GM20431 (cell line): ENCODE data around the gene LIMS2.

Experiments
- in situ Hi-C: fragments of 300-500 bp; cut with MseI, MboI; formaldehyde crosslinking; loops from one replicate; pipeline ENCODE4 v1.15.0; 2020; ENCODE audit warnings: low sequenced_read_pairs; ENCODE audit not compliant: unreplicated experiment

The LIMS2 gene

DNA sequence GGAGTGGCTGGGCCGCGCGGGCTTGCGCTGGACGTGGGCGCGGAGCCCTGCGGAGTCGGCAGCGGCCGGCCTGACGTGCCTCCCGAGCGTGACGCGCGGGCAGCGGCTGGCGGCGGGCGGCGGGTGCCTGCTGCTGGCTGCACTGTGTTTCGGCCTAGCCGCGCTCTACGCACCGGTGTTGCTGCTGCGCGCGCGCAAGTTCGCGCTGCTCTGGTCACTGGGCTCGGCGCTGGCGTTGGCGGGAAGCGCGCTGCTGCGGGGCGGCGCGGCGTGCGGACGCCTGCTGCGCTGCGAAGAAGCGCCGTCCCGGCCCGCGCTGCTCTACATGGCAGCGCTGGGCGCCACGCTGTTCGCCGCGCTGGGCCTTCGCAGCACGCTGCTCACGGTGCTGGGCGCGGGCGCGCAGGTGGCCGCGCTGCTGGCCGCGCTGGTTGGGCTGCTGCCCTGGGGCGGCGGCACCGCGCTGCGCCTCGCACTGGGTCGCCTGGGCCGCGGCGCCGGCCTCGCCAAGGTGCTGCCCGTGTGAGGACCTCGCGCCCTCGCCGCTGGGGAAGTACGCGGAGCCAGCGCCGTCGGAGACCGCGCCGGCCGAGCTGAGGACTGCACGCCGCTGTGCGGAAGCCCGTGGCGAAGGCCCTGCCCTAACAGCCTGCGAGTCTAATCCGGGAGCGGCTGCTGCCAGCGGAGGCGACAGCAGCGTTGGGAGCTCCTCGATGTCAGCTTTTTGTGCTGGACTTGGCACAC, 26.5 kb upstream of the LIMS2 start:
- in situ Hi-C loops: no loop called here

- in situ Hi-C loops: no loop called here
Measured at GRCh38 chr2:127701193-127701650, 25.9 kb upstream of the LIMS2 start, which contains the start of gene SFT2D3. Gene SFT2D3, plus strand, starts transcription at chr2:127701497. Its CDS starts 32 bp downstream, at chr2:127701529.

GRCh38 chr2:127700527-127701192, 25.3 kb upstream of the LIMS2 start:
- in situ Hi-C loops: no loop called here

- in situ Hi-C loops: no loop called here
Measured at GRCh38 chr2:127698553-127699355, 23.4 kb upstream of the LIMS2 start.

- in situ Hi-C loops: no loop called here
Measured at GRCh38 chr2:127697482-127698180, 22.3 kb upstream of the LIMS2 start.

DNA sequence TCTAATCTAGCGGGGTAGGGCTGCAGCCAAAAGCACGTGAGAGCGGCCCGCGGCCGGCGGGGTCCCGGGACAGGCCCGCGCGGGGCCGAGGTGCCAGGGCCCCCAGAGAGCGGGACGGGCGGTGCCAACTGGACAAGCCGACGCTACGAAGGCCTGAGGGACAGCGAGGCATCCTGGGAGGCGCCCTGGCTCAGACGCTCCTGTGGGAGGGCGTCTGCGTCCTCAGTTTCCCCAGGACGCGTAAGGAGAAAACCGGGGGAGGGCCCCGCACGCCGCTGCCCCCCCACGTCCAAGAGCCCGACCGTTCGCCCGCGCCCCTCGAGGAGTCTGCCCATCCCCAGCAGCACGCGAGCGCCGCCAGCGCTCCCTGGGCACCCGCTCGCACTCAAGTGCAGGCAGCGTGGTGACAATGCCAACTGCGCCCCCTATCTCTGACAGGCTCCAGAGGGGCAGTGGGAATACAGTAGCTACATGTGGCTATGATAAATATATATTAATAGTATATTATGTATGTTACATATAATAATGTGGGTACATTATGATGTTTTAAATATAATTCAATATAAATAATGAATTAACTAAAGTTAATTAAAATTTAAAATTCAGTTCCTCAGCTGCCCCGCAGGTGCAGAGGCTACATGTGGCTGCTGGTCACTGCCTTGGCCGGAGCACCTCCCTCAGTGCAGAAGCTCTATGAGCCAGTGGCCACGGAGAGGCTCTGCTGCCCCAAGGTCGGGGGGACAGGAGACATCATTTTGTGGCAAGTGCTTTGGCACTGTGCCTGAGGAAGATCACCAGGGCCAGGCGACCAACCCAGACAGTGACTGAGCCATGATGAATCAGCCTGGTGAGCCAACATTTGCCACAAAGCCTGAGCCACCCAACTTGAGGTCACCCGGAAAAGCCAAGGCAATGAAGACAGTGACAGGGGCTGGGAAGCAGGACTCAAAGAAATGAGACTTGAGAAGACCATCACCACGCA, 20.5 kb upstream of the LIMS2 start:
- in situ Hi-C loops: no loop called here

DNA sequence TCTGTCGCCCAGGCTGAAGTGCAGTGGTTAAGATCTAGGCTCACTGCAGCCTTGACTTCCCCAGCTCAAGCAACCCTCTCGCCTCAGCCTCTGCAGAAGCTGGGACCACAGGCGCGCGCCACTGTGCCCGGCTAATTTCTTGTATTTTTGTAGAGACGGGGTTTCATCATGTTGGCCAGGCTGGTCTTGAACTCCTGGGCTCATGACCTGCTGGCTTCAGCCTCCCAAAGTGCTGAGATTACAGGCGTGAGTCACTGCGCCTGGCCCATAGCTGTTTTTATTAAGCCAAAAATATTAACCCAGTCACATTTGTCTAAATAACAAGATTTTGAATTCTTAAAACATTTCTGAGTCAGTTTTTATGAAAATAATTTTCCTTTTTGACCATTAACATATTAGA, 19.7 kb upstream of the LIMS2 start:
- in situ Hi-C loops: no loop called here

GRCh38 chr2:127690696-127691095, 15.4 kb upstream of the LIMS2 start:
- in situ Hi-C loops: no loop called here

DNA sequence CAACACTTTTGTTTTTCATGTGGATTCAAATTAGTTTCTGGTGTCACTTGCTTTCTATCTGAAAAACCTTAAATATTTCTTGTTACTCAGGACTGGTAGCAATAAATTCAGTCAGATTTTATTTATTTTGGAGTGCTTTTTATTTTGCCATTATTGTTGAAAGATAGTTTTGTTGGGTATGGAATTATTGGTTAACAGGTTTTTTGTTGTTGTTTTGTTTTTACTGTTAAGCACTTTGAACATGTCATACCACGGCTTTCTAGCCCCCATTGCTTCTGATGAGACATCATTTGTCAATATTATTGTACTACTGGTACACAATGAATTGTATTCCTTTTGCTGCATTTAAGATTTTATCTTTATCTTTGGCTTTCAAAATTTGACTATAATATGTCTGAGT, 13.1 kb upstream of the LIMS2 start:
- in situ Hi-C loops: no loop called here

DNA sequence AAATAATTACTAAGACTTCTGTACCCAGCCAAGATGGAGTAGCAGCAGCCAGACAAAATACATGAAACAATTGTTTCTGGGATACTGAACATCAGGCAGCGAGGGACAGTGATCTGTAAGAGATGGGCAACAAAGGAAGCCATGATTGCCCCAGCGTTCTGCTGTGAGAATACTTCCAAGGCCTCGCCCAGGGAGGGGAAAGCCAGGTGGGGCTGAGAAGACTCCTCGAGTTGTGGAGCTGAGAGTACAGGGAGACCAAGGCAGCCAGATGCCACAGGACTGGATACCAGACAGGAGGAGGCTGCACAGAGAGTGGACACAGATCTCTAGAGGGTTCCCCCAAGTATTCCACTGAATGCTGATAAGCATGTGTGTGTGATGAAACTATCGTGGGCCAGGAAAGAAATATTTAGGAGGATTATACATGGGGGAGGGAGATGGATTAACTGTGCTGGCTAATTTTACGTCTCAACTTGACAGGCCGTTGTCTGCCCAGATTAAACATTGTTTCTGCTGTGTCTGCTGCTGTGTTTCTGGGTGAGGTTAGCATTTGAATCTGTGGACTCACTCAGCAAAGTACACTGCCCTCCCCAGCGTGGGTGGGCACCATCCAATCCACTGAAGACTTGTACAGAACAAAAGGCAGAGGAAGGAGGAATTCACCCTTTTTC, 10.2 kb upstream of the LIMS2 start:
- in situ Hi-C loops: no loop called here

DNA sequence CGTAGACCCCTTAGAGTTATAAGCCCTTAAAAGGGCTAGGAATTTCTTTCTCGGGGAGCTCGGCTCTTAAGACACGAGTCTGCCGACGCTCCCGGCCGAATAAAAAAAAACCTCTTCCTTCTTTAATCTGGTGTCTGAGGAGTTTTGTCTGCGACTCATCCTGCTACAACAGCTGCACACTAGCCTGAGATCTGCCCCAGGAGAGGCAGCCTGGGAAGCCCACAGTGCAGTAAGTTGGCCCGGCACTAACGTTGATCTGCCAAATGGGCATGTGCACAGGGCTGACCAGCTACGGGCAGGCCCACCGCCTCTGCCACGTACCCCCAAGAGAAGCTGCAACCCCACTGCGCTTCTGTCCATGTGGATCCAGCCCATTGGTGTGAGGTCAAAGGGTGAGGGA, 8.4 kb upstream of the LIMS2 start:
- in situ Hi-C loops: no loop called here

- in situ Hi-C loops: no loop called here
Measured at GRCh38 chr2:127683056-127683455, 7.7 kb upstream of the LIMS2 start.

- in situ Hi-C loops: no loop called here
Measured at GRCh38 chr2:127681976-127682857, 6.9 kb upstream of the LIMS2 start.

DNA sequence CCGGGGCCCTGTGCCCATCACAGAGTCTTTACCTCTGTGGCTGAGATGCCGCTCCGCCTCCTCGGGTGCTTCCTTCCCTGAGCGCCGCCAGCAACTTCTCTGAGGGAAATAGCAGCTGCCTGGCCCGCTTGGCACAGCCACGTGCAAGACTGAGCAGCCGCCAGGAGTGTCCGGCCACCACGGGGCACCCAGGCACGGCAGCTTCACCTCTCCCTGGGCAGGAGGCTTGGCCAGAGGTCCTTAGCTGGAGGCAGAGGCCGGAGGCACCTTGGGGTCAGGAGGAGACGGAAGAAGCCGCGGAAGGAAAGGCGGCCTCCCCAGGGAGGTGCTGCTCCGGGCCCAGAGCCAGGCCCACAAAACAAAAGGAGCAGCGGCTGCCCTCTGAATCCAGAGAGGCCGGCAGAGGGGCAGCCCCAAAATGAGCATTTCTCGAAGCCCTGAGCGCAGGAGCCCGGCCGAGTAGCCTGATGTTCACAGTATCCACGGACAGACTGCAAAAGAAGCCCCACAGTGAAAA, 6.0 kb upstream of the LIMS2 start:
- in situ Hi-C loops: no loop called here

GRCh38 chr2:127680706-127681287, 5.5 kb upstream of the LIMS2 start:
- in situ Hi-C loops: no loop called here

- in situ Hi-C loops: no loop called here
Measured at GRCh38 chr2:127679680-127680361, 4.5 kb upstream of the LIMS2 start.
